ENCODE measurements around the gene CDA.

DNA sequence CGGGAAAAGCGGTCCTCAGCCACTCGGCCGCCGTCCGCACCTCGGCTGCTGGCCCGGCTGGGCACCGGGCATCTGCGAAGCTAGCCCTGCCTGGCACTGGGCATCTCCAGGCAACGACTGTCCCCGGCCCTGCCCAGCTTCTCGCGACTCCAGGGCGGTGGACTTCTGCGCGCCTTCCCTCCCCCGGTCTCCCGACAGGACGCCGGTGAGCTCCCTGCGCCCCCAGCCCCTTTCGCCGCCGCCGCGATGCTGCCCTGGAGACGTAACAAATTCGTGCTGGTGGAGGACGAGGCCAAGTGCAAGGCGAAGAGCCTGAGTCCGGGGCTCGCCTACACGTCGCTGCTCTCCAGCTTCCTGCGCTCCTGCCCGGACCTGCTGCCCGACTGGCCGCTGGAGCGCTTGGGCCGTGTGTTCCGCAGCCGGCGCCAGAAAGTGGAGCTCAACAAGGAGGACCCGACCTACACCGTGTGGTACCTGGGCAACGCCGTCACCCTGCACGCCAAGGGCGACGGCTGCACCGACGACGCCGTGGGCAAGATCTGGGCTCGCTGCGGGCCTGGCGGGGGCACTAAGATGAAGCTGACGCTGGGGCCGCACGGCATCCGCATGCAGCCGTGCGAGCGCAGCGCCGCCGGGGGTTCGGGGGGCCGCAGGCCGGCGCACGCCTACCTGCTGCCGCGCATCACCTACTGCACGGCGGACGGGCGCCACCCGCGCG, 36.0 kb upstream of the CDA start:
- no peak for TF ChIP-seq POLR2A (IDR thresholded peaks at IDR 0.05)
- TF ChIP-seq EP300 (IDR thresholded peaks at IDR 0.05) = no peak
